GM23248 (cell line): Measurements from ENCODE around the gene CTIF. TPM values are rescaled to one million over a fixed set of nuclear protein-coding genes. Genes with fewer than 3 reads are reported as not detected.

ENCODE experiments used
- DNase-seq: peaks from one replicate; pipeline ENCODE4 v3.0.0-alpha.2; 2015
- H2AFZ ChIP-seq: fragments of 200-600 bp; sonication (generic); 2 replicates; pipeline ENCODE4 v1.6.1; 2016; ENCODE audit warnings: antibody characterized with exemption
- H3F3A ChIP-seq: fragments of 200-600 bp; sonication (generic); 2 replicates; pipeline ENCODE4 v1.6.1; 2016; ENCODE audit warnings: mild to moderate bottlenecking, antibody characterized with exemption, mixed run types; ENCODE audit not compliant: insufficient read depth
- H3K27ac ChIP-seq: fragments of 200-600 bp; sonication (generic); 2 replicates; pipeline ENCODE4 v1.5.1; 2016; ENCODE audit warnings: mild to moderate bottlenecking
- H3K27me3 ChIP-seq: fragments of 200-600 bp; sonication (generic); replicated peaks from 2 replicates; pipeline ENCODE4 v1.6.1; 2016; ENCODE audit warnings: mild to moderate bottlenecking; ENCODE audit not compliant: insufficient read depth
- H3K36me3 ChIP-seq: fragments of 200-600 bp; sonication (generic); 2 replicates; pipeline ENCODE4 v1.6.1; 2016; ENCODE audit warnings: low read depth, mild to moderate bottlenecking
- H3K4me1 ChIP-seq: fragments of 200-600 bp; sonication (generic); 2 replicates; pipeline ENCODE4 v1.6.1; 2016; ENCODE audit warnings: mild to moderate bottlenecking; ENCODE audit not compliant: insufficient read depth
- H3K4me2 ChIP-seq: fragments of 200-600 bp; sonication (generic); one replicate; pipeline ENCODE4 v1.6.1; 2016; ENCODE audit warnings: mild to moderate bottlenecking; ENCODE audit not compliant: unreplicated experiment
- H3K4me3 ChIP-seq: fragments of 200-600 bp; sonication (generic); 2 replicates; pipeline ENCODE4 v1.5.1; 2016; ENCODE audit warnings: mild to moderate bottlenecking
- H3K79me2 ChIP-seq: fragments of 200-600 bp; sonication (generic); 2 replicates; pipeline ENCODE4 v1.6.1; 2016; ENCODE audit warnings: mild to moderate bottlenecking; ENCODE audit not compliant: insufficient read depth
- H3K9ac ChIP-seq: fragments of 200-600 bp; sonication (generic); 2 replicates; pipeline ENCODE4 v1.6.1; 2016; ENCODE audit warnings: mild to moderate bottlenecking
- H3K9me2 ChIP-seq: fragments of 200-600 bp; sonication (generic); 2 replicates; pipeline ENCODE4 v1.6.1; 2016; ENCODE audit warnings: mixed run types, mild to moderate bottlenecking, moderate library complexity; ENCODE audit not compliant: insufficient read depth
- H3K9me3 ChIP-seq: fragments of 200-600 bp; sonication (generic); one replicate; pipeline ENCODE4 v1.6.1; 2017; ENCODE audit warnings: low read depth
- H4K20me1 ChIP-seq: fragments of 200-600 bp; sonication (generic); 2 replicates; pipeline ENCODE4 v1.6.0; 2016; ENCODE audit not compliant: insufficient read depth
- EZH2 ChIP-seq: fragments of 200-600 bp; sonication (generic); IDR thresholded peaks from 2 replicates; pipeline ENCODE4 v1.6.1; 2018; ENCODE audit warnings: antibody characterized with exemption, mild to moderate bottlenecking; ENCODE audit not compliant: insufficient read depth, poor library complexity, severe bottlenecking
- EZH2phosphoT487 ChIP-seq: fragments of 200-600 bp; sonication (generic); IDR thresholded peaks from 2 replicates; pipeline ENCODE4 v1.6.1; 2018; ENCODE audit warnings: antibody characterized with exemption, moderate library complexity, mild to moderate bottlenecking, low read depth; ENCODE audit not compliant: insufficient read depth
- WGBS, 2 experiments: methylation state at CpG; one replicate each; pipeline ENCODE4 v1.1.6; 2015 to 2017; ENCODE audit warnings: low lambda C conversion rate in 2 of 2, low coverage in 1 of 2; ENCODE audit errors: missing lambda C conversion rate in 2 of 2; 5-methylcytosine and 5-hydroxymethylcytosine counted together
- in situ Hi-C: fragments of 300-500 bp; cut with MboI; formaldehyde crosslinking; loops from 2 replicates; pipeline ENCODE4 v1.15.0; 2020
- polyA plus RNA-seq: library from polyadenylated mRNA; unstranded; fragments of >200 nt; fragmentation: Nextera tagmentation; extraction: Ambion mirVana; gene quantifications from 2 replicates; pipeline ENCODE4 v1.2.1, GENCODE V29; 2016
- total RNA-seq: library from RNA; depleted of rRNA; stranded (reverse); fragments of >200 nt; shearing (Covaris generic); gene quantifications from 2 replicates; pipeline ENCODE4 v1.2.3, GENCODE V29; 2014

Gene CTIF
- total and polyA plus RNA-seq, 2 experiments from 2014 or later: 21.5 to 46.8 TPM

- no peak for DNase-seq
- in situ Hi-C loops: no loop called here
- Histone ChIP-seq H3K79me2 (no peaks in the 10 kb centered on the region), H3K36me3 (no peaks in the 10 kb centered on the region), H2AFZ (no peak overlapping the region), H3K4me3 (no peak overlapping the region), H3K9me2 (no peaks in the 10 kb centered on the region), H3K27me3 (no peaks in the 10 kb centered on the region), H3K9ac (no peak overlapping the region), H3F3A (0 out of 2 replicates have a peak, but pooled peaks cover 3% of the 10 kb centered on the region), H4K20me1 (no peaks in the 10 kb centered on the region), H3K27ac (no peak overlapping the region), H3K4me1 (0 out of 2 replicates have a peak, but pooled peaks cover 12% of the 10 kb centered on the region), H3K9me3 (no peaks in the 10 kb centered on the region), H3K4me2 (no peak overlapping the region)
- TF ChIP-seq EZH2phosphoT487 (no peak), EZH2 (no peak)
- 92 to 94% methylated on average over 23 to 25 of the region's 25 CpGs for WGBS, 2 experiments
Measured at GRCh38 chr18:48893608-48894600, 355.1 kb downstream of the CTIF start.

GRCh38 chr18:48894799-48895346 lies 356.0 kb downstream of the CTIF start:
- no peak for DNase-seq
- Histone ChIP-seq H3K4me3 (no peak overlapping the region), H3K9me2 (no peaks in the 10 kb centered on the region), H3K36me3 (no peaks in the 10 kb centered on the region), H3K79me2 (no peaks in the 10 kb centered on the region), H3K9me3 (no peaks in the 10 kb centered on the region), H3K9ac (no peak overlapping the region), H3K4me1 (0 out of 2 replicates have a peak, but pooled peaks cover 12% of the 10 kb centered on the region), H2AFZ (no peak overlapping the region), H3K4me2 (no peak overlapping the region), H3F3A (0 out of 2 replicates have a peak, but pooled peaks cover 7% of the 10 kb centered on the region), H4K20me1 (no peaks in the 10 kb centered on the region), H3K27ac (no peak overlapping the region), H3K27me3 (no peaks in the 10 kb centered on the region)
- in situ Hi-C loops: no loop called here
- no peak for TF ChIP-seq EZH2
- no peak for TF ChIP-seq EZH2phosphoT487
- 67 to 82% methylated on average over 5 of the region's 5 CpGs for WGBS, 2 experiments

GRCh38 chr18:48896326-48896874 lies 357.6 kb downstream of the CTIF start:
- Histone ChIP-seq H2AFZ (no peak overlapping the region), H3F3A (peaks cover 18% of the 10 kb centered on the region), H3K9me2 (no peaks in the 10 kb centered on the region), H3K79me2 (no peaks in the 10 kb centered on the region), H4K20me1 (no peaks in the 10 kb centered on the region), H3K9ac (no peak overlapping the region), H3K27ac (no peak overlapping the region), H3K27me3 (no peaks in the 10 kb centered on the region), H3K36me3 (no peaks in the 10 kb centered on the region), H3K4me3 (no peak overlapping the region), H3K4me2 (no peak overlapping the region), H3K4me1 (peaks cover 12% of the 10 kb centered on the region; the same call in 1 of the 2 replicates), H3K9me3 (no peaks in the 10 kb centered on the region)
- 94 to 95% methylated on average over 8 of the region's 8 CpGs for WGBS, 2 experiments
- no peak for DNase-seq
- no peak for TF ChIP-seq EZH2
- no peak for TF ChIP-seq EZH2phosphoT487
- in situ Hi-C loops: no loop called here

- Histone ChIP-seq H3K4me3 (no peak overlapping the region), H3K27ac (peak overlapping the region; percentile 12; the same call in 1 of the 2 replicates), H3K27me3 (no peaks in the 10 kb centered on the region), H3F3A (peaks cover 18% of the 10 kb centered on the region), H3K9me2 (no peaks in the 10 kb centered on the region), H3K79me2 (no peaks in the 10 kb centered on the region), H3K9ac (0 out of 2 replicates have a peak overlapping the region, but pooled peaks have one; percentile 19), H2AFZ (peak overlapping the region; percentile 25; the same call in 1 of the 2 replicates), H3K4me2 (no peak overlapping the region), H4K20me1 (no peaks in the 10 kb centered on the region), H3K4me1 (peaks cover 17% of the 10 kb centered on the region), H3K9me3 (no peaks in the 10 kb centered on the region), H3K36me3 (no peaks in the 10 kb centered on the region)
- DNase-seq: peak; percentile 63
- TF ChIP-seq EZH2phosphoT487 (no peak), EZH2 (no peak)
- in situ Hi-C loops: no loop called here
- 90 to 93% methylated on average over 8 to 9 of the region's 9 CpGs for WGBS, 2 experiments
Measured at GRCh38 chr18:48896875-48897511, 358.2 kb downstream of the CTIF start.
